Large intestine (tissue), 3 donors: ENCODE results near the gene LRRFIP1. TPM values are rescaled to one million over a fixed set of nuclear protein-coding genes. Genes with fewer than 3 reads are reported as not detected.

ENCODE experiments used
- DNase-seq, 2 donors: peaks; one replicate each; pipeline versions ENCODE4 v3.0.0 to v3.0.0-alpha.2; 2013
- H3K27ac ChIP-seq: one replicate; pipeline ENCODE4 v1.5.1; 2013; ENCODE audit warnings: low read length
- H3K27me3 ChIP-seq: 2 replicates; pipeline ENCODE4 v1.6.1; 2013; ENCODE audit warnings: low read length; ENCODE audit not compliant: control insufficient read depth, insufficient read depth
- H3K36me3 ChIP-seq: 2 replicates; pipeline ENCODE4 v1.6.1; 2013; ENCODE audit warnings: low read length; ENCODE audit not compliant: control insufficient read depth, insufficient read depth
- H3K4me1 ChIP-seq: one replicate; pipeline ENCODE4 v1.6.1; 2013; ENCODE audit warnings: low read length; ENCODE audit not compliant: control insufficient read depth, insufficient read depth
- H3K4me3 ChIP-seq: one replicate; pipeline ENCODE4 v1.5.1; 2013; ENCODE audit warnings: low read length
- H3K9me3 ChIP-seq: one replicate; pipeline ENCODE4 v1.6.1; 2013; ENCODE audit warnings: mild to moderate bottlenecking, low read depth, low read length, moderate library complexity; ENCODE audit not compliant: control insufficient read depth
- WGBS: methylation state at CpG from one replicate; pipeline ENCODE4 v1.1.5; 2013; ENCODE audit warnings: low lambda C conversion rate; ENCODE audit not compliant: insufficient coverage; 5-methylcytosine and 5-hydroxymethylcytosine counted together
- polyA plus RNA-seq: library from polyadenylated mRNA; unstranded; fragments of 120-200 nt; gene quantifications from one replicate; pipeline ENCODE4 v1.2.1, GENCODE V29; 2013

Gene LRRFIP1
- polyA plus RNA-seq, 1 donor, result 65.4 TPM

DNA sequence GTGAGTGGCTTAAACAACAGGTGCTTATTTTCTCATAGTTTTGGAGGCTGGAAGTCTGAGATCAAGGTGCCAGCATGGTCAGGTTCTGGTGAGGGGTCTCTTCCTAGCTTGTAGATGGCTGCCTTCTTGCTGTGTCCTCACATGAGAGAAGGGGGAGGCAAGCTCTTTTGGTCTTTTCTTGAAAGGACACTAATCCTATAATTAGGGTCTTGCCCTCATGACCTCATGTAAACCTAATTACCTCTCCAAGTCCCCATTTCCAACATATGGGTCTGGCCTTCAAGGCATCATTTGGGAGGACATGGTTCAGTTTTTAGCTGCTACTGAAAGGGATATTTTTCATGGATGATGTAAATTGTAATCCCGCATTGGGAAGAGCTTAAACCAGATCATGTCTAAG lies 189.1 kb downstream of the LRRFIP1 start:
- DNase-seq, result no peak
- Histone ChIP-seq H3K27ac (no peak overlapping the region), H3K4me3 (no peak overlapping the region), H3K4me1 (no peaks in the 10 kb centered on the region), H3K36me3 (no peaks in the 10 kb centered on the region), H3K27me3 (no peaks in the 10 kb centered on the region), H3K9me3 (no peaks in the 10 kb centered on the region)
- no CpG with 5 or more reads among the region's 1 CpG for WGBS

DNA sequence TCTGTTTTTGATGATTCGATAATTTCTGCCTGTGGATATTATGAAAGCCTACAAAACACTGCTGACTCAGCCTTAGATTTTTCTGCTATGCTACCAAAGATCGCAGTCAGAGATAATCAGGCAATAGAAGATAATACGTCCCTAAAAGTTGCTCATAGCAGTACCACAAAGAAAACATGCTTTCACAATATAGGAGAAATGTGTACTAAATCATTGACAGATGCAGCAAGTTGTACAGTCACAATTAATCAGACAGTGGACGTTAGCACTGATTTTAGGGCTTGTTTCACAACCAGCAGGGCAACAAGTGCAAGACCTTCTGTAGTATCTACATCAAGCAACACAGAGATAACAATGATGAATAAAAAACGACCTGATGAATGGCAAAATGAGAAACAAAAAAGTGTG lies 190.7 kb downstream of the LRRFIP1 start:
- Histone ChIP-seq H3K36me3 (no peaks in the 10 kb centered on the region), H3K4me3 (no peak overlapping the region), H3K4me1 (no peaks in the 10 kb centered on the region), H3K9me3 (no peaks in the 10 kb centered on the region), H3K27ac (no peak overlapping the region), H3K27me3 (no peaks in the 10 kb centered on the region)
- DNase-seq, result peak; percentile 14 to 28
- WGBS, result 20% methylated on average over 1 of the region's 5 CpGs

DNA sequence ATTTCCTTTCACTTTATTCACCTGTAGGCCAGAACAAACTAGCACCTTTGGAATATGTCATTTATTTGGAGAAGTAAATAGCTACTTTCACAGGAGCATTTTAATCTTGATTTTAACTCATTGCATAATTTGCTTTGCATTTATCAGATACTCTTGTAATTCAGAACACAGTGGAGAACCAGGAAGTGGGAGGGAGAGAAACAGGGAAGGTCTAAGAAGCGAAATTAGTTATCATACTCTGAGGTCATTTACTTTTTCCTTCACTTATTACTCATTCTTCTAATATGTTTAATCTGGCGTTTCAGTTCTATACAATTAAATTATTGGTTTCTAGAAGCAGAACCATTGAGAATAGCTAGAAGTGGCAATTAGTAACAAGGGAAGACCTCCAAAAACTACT lies 191.8 kb downstream of the LRRFIP1 start:
- Histone ChIP-seq H3K27ac (no peak overlapping the region), H3K36me3 (no peaks in the 10 kb centered on the region), H3K4me3 (no peak overlapping the region), H3K9me3 (no peaks in the 10 kb centered on the region), H3K27me3 (no peaks in the 10 kb centered on the region), H3K4me1 (no peaks in the 10 kb centered on the region)
- no CpG with 5 or more reads among the region's 2 CpGs for WGBS
- DNase-seq, result peak in 1 of 2 donors; percentile 3

DNA sequence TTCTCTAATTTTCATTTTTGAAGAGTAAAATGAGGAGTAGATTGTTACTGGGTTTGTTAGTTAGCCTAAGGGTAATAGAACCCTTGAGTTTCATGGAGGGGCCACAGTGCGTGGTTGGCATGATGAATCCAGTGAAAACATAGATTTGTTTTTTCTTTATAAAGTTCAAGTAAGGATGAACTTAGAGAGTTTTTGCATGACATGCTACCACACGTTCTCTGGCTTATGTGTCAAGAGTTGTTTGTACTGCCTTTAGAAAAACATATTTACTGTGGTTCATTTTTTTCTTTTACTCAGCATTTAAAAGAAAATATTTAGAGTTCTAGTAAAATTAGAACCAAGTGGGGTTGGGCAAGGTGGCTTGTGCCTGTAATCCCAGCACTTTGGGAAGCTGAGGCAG lies 193.0 kb downstream of the LRRFIP1 start:
- no peak for DNase-seq
- H3K27me3 ChIP-seq, result no peaks in the 10 kb centered on the region
- no peaks in the 10 kb centered on the region for H3K36me3 ChIP-seq
- no peaks in the 10 kb centered on the region for H3K9me3 ChIP-seq
- H3K27ac ChIP-seq, result no peak overlapping the region
- H3K4me1 ChIP-seq, result no peaks in the 10 kb centered on the region
- no peak overlapping the region for H3K4me3 ChIP-seq
- 80% methylated on average over 1 of the region's 2 CpGs for WGBS

DNA sequence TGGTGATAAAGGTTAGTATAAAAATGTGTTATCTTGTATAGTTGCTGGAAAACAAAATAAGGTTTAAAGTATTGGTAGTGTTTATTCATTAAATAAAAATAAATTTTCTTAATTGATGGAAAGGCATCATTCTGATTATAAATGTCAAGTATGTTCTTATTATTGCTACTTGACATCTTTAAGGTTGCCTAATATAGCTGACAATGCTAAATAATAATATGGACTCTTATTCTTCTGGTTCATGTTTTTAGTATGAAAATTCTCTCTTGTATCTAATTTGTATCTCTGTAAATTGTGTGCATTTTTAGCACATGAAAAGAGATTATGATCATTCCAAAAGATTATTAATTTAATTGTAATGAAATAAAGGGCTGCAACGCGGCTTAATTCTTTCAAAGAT lies 196.2 kb downstream of the LRRFIP1 start:
- WGBS, result 100% methylated on average over 2 of the region's 2 CpGs
- H3K9me3 ChIP-seq, result no peaks in the 10 kb centered on the region
- H3K4me1 ChIP-seq, result no peaks in the 10 kb centered on the region
- H3K4me3 ChIP-seq, result no peak overlapping the region
- no peak overlapping the region for H3K27ac ChIP-seq
- no peaks in the 10 kb centered on the region for H3K36me3 ChIP-seq
- no peaks in the 10 kb centered on the region for H3K27me3 ChIP-seq
- DNase-seq, result no peak

DNA sequence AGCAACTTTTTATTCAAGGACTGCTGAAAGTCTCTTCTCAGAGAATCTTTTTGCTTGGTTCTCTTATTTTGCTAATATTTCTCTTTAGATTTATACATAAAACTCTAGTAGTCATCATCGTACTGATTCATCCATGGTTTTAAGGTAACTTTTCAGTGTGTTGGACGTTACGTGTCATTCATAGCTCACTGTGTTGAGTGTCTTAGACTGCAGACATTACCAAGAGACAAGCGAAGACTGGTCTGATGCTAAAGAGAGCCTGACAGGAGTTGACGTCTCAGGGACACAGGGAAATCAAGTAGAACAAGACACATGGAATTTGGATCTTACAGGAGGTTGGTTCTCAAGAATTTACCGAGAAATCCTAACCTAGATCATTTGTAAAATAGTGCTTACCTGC lies 196.7 kb downstream of the LRRFIP1 start:
- H3K36me3 ChIP-seq, result no peaks in the 10 kb centered on the region
- H3K4me3 ChIP-seq, result no peak overlapping the region
- no peaks in the 10 kb centered on the region for H3K4me1 ChIP-seq
- no peak for DNase-seq
- WGBS, result 100% methylated on average over 3 of the region's 6 CpGs
- no peaks in the 10 kb centered on the region for H3K9me3 ChIP-seq
- no peaks in the 10 kb centered on the region for H3K27me3 ChIP-seq
- no peak overlapping the region for H3K27ac ChIP-seq

DNA sequence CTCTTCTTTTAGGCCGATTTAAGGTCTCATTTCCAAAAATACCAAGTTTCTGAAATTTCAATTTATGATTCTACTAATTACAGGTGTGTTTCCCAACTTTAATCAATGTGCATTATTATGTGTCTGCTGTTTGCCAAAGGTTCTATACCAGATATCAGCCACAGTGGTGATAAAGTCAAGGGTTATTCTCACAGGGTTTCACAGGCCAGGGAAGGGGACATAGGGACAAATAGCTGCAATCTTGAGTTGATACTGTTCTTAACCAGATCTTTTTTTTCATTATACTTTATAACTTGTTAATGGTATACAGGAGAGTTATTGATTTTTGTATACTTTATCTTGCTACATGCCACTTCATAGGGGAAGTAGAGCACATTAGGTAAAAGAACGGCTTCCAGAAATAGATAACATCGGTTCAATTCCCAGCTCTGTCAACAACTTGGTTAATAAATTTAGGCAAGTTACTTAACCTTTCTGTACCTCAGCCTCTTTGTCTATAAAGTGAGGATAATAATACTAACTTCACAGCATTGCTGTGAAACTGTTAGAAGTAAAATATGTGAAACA lies 200.1 kb downstream of the LRRFIP1 start:
- no peaks in the 10 kb centered on the region for H3K4me1 ChIP-seq
- no peak overlapping the region for H3K4me3 ChIP-seq
- WGBS, result 50% methylated on average over 1 of the region's 3 CpGs
- no peaks in the 10 kb centered on the region for H3K36me3 ChIP-seq
- DNase-seq, result peak in 1 of 2 donors; percentile 8
- no peaks in the 10 kb centered on the region for H3K9me3 ChIP-seq
- H3K27ac ChIP-seq, result no peak overlapping the region
- H3K27me3 ChIP-seq, result no peaks in the 10 kb centered on the region

Other genes with a start within 250 kb of the LRRFIP1 start
- 127 TPM for gene COL6A3, start 213.4 kb upstream of the LRRFIP1 start, polyA plus RNA-seq
- gene MLPH, start 140.3 kb upstream of the LRRFIP1 start, polyA plus RNA-seq, result 31.8 TPM
- gene PRLH, start 61.0 kb upstream of the LRRFIP1 start, polyA plus RNA-seq, result not detected
- gene RAB17, start 36.9 kb upstream of the LRRFIP1 start, polyA plus RNA-seq, result 164 TPM
- gene RBM44, start 171.2 kb downstream of the LRRFIP1 start, polyA plus RNA-seq, result 0.49 TPM
- 76.1 TPM for gene RAMP1, start 232.0 kb downstream of the LRRFIP1 start, polyA plus RNA-seq